HG02588 (cell line): ENCODE results near the gene BCL2L11.
A peak's percentile ranks its signal among the peaks of the same experiment; 100 is the strongest.

Experiments used
- ATAC-seq: cut with Tn5 transposase; IDR thresholded peaks from one replicate; pipeline ENCODE4 v1.9.1; 2021; ENCODE audit warnings: mild to moderate bottlenecking, moderate library complexity; ENCODE audit not compliant: unreplicated experiment

Gene BCL2L11

DNA sequence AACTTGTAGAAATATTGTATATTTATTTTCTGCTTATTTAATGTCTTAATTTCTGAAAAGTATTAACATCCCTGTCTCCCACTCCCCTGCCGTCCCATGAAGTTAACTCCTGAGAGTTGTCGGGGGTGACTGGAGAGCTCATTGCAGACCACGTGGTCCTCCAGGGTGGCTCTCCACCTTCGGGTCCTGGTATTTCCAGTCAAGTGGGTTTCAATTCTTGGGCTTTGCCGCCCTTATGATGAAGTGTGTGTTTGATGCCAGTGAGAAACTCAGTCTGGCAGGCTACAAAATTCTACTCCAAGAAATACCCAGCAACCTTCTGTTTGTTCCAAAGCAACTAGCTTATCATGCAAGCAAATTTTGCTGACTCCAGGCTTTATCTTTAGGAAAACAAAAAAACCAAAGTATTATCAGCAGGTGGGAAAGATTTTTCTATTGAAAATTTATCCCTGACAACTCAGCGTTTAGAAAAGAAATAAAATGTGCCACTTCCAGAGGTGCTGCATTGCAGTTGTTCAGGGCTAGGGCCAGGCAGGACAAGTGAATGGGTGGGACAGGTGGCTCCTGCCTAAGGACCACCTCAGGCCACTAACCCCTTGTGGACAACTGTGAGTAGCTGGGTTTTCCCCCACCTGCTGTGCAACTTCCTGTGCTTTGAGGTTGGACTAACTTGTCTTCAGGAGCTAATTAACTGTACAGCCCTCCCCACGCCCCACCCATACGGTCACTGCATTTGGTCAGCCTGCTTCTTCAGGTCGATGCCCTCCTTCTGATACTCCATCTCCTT lies 46.6 kb downstream of the BCL2L11 start:
- ATAC-seq: no peak

DNA sequence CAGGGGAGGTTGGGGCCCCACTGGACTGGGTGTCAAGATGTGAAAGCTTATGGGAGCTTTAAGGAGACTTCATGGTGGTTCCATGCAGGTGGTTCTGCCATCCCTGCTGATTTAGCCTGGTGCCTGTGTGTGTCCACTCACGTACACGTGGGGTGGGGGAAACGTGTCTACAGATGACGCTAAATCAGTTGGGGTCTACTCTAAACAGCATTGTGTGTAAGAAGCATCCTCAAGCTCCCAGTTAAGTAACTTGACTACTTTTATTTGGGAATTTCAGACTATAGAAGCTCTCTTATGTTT lies 47.1 kb downstream of the BCL2L11 start:
- no peak for ATAC-seq

DNA sequence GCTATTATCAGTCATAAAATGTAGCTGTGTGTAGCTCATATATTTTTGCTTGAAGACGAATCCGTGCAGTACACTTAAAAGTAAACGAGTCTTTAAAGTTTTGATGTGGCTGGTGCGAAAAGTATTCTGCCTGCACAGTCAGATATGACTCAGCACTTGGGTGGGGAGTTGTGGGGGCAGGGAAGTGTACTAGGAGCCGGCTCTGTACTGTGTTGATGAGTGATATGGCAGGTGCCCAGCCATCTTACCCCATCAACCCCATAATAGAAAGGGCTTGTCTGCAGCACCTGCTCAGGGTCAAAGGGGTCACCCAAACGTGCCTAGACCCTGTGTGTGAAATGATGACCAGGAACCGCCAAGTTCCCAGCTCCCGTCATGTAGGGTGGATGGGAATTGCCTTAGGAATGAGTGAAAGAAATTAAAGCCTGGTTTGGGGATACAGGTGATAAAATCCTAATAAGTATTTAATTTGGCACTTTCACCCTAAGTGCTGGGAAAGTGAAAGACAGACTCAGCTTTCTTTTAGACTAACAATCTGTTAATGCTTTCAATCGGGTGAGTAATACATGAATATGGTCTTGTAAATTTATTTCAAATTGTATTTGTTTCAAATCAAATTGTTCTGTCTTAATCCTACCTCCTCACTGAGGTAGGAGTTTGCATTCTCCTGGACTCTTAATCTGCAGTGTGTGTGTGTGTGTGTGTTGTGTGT lies 48.0 kb downstream of the BCL2L11 start:
- peak; percentile 69 for ATAC-seq

DNA sequence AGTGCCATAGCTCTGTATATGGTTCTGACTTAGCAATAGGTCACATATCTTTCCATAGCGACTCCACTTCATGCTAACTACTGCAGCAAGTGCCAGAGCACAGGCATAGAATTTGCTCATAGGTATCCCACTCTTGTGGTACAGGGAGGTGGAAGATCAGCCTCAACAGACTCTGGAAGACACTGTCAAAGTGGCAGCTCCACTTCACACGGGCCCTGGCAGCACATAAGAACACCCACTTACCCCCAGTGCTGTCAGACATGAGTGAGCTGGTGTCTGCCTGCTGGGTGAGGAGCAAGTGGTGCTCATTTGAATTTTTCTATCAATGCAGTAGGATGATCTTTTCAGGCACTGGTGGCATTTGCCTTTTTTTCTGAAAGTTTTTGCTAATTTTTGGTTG lies 48.6 kb downstream of the BCL2L11 start:
- ATAC-seq: no peak

DNA sequence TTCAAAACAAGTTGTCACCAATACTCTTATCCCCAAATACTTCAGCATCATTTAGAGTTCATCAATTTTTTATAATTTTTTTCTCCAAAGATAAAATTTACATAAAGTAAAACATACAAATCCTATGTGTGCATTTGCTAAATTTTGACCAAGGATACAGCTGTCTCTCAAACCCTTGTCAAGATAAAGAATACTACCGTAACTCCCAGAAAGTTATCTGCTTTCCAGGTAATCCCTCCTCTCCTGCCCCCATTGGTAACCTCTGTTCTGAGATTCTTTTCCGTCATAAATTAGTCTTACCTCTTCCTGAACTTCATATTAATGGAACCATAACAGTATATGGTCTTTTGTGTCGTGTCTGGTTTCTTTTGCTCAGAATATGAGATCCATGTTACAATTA lies 49.2 kb downstream of the BCL2L11 start:
- ATAC-seq: no peak

DNA sequence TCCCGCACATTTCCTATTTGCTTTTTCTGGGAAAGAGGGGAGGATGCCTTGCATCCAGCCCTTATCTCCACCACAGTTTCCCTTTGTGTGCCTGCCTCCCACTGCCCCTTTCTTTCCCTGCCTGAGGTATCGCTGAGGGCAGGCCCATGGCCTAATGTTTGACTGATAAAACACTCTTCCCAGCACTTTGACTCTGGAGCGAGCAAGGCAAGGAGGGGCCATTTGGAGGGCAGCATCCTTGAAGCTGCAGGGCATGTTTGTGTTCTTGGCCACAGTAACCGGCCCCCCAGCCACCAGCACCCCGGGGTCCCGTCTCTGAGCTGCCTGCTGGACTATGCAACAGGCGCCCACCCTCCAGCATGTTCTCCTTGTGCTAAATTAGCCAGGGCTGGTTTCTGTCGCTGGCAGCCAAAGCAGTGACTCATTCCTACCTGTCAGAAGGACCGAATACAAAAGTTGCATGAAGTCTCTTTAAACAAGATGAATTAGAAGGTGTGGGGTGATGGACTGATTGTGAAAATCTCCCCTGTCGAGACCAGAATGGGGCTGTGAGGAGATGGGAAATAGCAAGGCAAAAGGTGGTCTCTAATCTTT lies 50.7 kb downstream of the BCL2L11 start:
- no peak for ATAC-seq

DNA sequence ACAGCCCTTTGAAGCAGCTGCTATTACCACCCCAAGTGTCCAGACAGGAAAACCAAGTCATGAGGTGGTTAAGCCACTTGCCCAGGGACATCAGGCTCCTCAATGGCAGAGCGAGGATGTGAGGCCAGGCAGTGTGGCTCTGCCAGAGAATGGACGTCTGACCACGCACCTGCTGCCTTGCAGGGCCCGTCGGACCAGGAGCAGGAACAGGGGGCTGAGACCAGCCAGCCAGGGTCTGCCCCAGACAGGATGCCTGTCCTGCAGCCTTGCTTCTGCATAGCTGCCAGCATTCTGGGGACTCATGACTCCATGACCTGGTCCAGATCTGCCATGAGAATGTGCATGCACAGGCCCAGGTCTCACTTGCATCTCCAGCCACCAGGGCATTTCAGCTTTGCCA lies 52.0 kb downstream of the BCL2L11 start:
- no peak for ATAC-seq

DNA sequence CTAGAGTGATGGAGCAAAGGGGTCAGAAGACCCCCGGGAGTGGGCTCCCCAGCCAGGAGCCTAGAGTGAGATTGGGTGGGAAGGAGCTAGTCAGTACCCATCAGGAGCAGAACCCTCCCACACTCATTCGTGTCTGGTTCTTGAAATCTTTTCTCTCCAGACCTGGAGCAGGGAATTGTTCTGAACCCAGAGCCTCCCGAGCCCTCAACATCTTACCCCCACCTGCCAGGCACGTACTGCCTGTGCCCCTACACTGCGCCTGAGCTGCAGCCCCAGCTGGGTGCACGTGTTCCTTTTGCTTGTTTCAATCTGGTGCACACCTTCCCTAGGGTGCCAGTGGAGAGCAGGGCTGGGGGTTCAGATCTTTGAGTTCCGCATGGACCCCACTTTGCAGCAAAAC lies 52.6 kb downstream of the BCL2L11 start:
- no peak for ATAC-seq

DNA sequence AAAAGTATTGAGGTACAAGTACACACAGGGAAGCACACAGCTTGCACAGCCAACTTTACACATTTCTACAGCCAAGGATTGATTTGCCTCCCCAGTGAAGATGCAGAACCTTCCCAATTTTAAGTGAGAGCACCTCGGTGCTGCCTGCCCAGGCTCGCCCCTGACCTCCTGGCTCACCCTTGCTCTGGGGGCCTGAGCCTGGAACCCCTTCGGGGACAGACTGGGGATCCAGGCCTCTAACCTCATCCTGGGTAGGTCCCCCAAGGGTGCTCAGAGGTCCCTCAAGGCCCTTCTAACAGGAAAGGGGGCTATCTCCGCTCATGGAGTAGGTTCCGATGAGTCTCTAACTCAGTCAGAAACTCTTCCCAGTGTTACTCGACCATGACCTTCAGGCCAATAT lies 53.1 kb downstream of the BCL2L11 start:
- no peak for ATAC-seq

DNA sequence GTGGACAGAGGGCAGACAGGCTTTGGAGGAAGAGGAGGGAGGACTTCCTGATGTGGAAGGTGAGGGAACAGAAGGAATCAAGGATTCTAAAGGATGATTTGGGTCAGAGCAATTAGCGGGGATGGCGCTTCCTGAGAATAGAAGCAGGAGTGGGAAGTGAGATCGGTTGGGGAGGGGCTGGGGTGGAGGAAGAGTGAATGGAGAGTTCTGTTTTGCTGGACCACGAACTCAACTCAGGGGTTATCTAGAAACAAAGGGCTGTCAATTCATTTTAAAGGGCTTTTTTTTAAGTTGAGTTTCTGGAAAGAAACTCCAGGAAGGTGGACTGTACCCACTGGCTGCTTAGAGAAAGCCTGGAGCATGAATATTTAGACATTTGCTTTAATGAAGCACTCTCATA lies 54.9 kb downstream of the BCL2L11 start:
- ATAC-seq: no peak

DNA sequence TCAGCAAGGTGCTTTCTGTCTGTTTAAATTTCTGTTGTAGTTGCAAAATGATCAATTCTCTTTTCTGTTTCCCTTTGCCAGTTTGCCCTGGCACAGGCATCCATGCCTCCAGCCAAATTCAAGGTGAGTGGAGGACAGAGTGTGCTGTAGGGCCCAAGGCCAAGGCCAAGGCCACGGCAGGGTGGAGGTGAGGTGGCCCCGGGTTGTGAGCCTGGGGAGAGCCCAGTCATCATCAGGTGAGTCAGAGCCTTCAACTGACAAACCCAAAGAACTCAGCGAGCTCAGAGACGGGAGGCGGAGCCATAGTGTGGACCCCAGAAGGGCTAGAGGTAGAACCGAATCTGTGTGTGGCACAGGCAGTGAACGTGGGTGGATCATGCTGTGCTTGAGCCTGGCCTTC lies 55.7 kb downstream of the BCL2L11 start:
- no peak for ATAC-seq

DNA sequence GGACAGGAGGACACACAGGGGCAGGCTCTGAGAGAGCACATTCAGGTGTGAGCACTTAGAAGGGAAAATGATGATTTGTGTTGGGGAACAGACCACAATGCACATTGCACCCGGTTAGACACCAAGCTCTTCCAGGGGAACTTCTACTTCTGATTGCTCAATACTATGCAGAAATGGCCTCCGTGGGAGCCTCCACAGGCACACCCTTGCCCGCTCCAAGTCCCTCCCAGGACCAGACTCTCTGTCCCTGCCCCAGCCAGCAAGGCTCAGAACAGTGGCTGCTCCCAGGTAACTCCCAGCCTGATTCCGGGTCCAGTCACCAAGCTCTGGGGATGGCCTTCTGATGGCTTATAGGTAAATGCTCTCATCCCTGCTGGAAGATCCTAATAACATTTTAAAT lies 56.2 kb downstream of the BCL2L11 start:
- no peak for ATAC-seq

DNA sequence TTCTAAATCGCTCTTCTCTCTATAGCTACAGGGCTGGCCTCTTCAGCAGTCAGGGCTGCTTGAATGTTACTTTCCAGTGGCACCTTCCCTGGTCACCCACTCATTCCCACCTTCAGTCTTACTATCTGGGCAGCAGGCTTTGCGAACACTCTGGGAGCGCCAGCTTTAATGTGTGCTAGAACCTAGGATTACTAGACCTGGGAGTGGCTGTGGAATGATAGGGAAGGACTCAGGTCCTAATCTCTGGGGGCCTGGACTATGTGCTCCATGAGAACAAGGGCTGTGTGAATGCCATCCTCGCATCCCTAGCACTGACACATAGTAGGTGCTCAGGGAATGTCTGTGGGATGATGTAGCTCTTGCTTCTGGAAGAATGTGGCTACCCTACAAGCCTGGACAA lies 57.6 kb downstream of the BCL2L11 start:
- ATAC-seq: no peak

DNA sequence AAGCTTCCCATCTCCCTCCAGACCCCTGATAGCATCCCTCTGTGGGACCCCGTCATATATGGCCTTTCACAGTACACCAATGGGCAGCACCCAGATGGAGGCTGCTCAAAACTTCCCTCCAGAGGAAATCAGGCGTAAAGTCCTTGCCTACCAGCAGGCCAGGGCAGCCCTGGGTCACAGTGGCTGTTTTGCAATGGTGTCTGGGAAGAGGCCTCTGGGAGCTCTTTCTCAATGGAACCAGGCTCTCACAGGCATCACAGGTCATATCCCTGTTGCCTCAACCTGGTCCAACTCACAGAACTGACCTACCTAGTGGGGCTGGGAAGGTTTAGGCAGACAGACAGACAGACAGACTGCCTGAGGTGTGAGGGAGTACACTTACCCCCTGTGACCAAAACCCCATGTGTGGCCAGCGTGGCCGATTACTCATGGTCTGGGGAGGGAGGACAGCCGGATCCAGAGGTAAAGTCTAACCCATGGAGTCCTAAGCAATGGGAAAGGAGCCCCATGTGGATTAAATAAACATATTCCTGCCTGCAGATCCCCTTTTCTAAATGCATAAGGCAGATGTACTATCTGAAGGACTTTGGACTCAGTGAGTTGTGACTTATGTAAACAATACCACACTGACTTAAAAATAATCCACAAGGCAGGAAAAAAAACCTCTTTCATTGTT lies 58.2 kb downstream of the BCL2L11 start:
- no peak for ATAC-seq

DNA sequence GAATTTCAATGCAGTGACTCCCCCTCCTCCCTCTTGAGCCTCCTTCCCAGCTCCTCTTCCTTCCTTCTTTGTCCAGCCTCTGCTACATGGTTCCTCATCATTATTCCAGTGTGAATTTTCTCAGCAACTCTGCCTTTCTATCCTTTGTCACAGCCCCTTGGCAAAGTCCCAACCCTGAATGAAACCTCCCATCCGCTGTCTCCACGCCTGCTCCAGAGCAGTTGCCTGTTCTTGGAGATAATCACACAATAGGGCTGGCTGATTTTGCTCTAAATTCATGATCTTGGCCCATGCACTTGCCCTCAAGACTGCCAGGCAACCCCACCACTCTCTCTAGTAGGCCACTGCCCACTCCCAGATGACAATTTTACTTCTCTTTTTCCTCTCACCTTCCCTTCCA lies 61.4 kb downstream of the BCL2L11 start:
- ATAC-seq: no peak

DNA sequence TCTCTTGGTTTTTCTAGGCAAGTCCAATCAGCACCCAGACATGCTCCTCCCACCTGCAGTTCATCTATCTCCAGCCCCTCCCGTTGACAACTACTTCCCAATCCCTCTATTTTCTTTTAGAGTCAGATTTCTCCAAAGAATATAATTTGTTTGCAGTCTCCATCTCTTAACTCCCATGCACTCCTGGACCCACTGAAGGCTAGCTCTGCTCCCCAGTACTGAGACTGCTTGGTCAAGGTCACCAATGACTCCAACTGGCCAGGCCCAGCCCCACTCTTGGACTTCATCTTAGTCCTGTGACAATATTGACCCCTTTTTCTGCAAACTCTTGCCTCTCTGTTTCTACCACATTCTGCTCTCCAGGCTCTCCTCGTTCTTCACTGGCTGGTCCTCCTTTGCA lies 62.0 kb downstream of the BCL2L11 start:
- ATAC-seq: no peak

DNA sequence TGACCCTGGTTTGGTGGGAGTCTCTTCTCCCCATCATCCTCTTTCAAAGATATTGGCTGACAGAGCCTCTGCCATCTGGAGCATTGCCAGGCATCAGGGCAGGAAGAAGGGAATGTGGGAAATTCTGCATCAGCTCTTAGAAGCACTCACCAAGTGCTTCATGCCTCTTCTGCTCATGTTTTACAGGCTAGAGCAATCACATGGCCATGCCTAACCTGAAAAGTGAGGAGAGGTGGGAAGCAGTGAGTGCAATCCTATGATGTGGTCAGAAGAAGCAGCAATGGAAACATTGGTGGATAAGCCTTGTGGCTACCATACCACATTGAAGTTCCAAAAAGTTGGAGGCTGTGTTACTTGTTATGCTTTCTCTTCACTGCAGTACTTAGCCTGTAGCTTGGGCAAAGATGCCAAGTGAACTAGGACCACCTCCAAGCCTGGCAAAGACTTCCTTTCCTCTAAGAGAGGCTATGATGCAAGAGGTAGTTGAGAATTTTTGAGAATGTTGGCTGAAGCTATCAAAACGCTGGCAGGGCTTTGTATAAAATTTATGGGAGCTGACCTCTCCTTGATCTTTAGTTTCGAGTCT lies 64.1 kb downstream of the BCL2L11 start:
- no peak for ATAC-seq

DNA sequence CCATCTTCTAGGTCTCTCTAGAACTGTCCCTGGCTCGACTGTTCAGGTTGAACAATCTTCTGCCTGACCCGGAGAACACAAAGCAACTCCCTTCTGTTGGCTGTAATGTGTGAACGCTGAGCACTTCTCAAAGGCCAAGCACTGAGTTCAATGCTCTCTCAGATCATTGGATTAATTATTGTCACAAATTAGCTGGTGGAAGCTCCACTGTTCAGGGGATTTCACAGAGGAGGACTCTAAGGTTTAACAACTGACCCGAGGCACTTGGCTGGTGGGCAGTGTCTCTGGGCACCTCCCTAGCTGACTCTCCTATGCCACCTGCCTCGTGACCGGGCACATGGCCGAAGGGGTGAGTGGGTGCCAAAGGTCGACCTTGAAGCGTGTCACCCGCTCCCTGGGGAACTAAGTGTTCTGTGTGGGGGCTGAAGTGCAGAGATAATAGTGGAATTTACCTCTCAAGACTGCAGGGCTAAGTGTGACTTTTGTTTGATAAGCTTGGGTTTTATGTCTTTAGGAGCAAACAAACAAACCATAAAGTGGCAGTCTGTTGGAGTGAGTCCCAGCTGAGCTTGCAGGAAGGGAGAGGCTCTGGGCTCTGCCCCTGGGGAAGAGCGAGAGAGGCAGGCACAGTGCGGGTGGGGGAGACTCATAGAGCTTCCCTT lies 64.8 kb downstream of the BCL2L11 start:
- no peak for ATAC-seq

DNA sequence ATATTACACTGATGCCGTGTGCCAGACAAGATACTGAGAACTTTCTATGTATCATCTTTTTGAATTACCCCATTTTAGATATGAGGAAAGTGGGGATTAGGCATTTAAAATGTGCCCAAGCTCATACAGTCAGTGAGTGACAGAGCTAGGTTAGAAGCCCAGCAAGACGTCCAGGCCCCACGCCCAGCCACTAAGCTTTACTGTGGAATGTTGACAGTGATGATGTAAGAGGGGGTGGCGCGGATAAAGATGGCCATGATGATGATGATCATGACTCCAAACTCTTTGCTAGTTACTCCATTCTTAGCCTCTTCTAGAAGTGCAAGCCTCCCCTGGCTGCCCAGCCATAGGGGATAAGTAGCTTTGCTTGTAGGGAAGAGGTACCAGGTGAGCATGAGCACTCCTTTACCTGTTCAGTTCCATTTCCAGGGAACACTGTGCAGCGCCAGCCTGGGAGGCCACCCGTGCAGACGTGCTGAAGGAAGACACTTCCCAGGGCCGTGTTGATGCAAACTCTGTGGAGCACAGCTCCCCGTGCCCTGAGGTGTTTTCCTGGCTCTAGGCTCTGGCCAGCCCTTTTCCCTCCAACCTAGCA lies 65.5 kb downstream of the BCL2L11 start:
- no peak for ATAC-seq

DNA sequence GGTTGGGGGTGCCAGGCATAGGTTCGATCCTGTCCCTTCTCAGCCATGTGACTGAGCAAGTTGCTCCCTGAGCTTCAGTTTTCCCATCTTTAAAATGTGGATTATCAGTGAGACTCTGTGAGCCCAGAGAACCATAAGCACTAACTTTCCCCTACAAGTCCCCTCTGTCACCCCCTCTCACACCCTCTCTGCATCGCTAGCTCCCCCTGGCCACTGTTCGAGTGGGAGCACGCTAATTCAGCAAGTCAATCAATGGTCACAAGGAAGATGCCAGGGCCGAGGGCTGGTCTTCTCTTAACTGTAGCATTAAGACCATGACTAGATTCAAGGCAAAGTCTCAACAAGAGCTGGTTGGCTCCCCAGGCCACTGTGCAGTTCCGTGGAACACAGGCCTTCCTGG lies 66.2 kb downstream of the BCL2L11 start:
- no peak for ATAC-seq

DNA sequence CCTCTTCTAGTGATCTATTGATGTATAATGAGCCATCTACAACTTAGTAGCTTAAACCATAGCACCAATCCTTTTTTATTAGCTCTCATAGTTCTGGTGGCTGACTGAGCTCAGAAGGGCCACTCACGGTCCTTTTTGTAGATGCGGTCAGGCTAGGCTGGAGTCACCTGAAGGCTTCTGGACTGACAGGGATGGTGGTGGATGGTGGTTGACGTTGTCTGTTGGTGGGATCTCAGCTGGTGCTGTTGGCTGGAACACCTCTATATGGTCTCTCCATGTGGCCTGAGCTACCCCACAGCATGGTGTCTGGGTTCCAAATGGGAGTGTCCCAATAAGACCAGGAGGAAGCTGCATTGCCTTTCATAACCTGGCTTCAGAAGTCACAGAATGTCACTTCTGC lies 68.0 kb downstream of the BCL2L11 start:
- ATAC-seq: no peak
